ENCODE measurements around the gene HDAC4. TPM values are rescaled to one million over a fixed set of nuclear protein-coding genes. Genes with fewer than 3 reads are reported as not detected.

Gene HDAC4
- total and polyA plus RNA-seq, 10 of the 15 experiments (the other 5 are each of a cell fraction or from before 2014, with no cell fraction given) = 0.22 to 15.7 (median 4.8) TPM

GRCh38 chr2:239420082-239420481 is 19.3 kb upstream of the HDAC4 start:
- in situ Hi-C loops (cut with MboI) = no loop called here
- H3K79me2 ChIP-seq (ENCODE audit: control insufficient read depth, insufficient read depth, low read length) = no peaks in the 10 kb centered on the region
- TF ChIP-seq SIX5 (IDR thresholded peaks at IDR 0.05; ENCODE audit: low read depth, low read length, severe bottlenecking) (no peak), NR2F1 (conservative IDR thresholded peaks at IDR 0.05) (no peak), ESRRA (IDR thresholded peaks at IDR 0.05; ENCODE audit: low read length) (no peak), HSF1 (IDR thresholded peaks at IDR 0.05; ENCODE audit: low read depth, low read length) (no peak), KAT2A (conservative IDR thresholded peaks at IDR 0.05; ENCODE audit: control insufficient read depth, low read depth, low read length) (no peak), ETV6 (conservative IDR thresholded peaks at IDR 0.05 in 1 of 2, IDR thresholded peaks at IDR 0.05 in 1 of 2; ENCODE audit: borderline replicate concordance in 1 of 2, low read depth in 1 of 2) (no peak), BHLHE40 (IDR thresholded peaks at IDR 0.05; ENCODE audit: borderline replicate concordance in 1 of 2, low read depth in 2 of 2, low read length in 1 of 2) (no peak), CREM (IDR thresholded peaks at IDR 0.05; ENCODE audit: low read depth) (no peak), MXI1 (IDR thresholded peaks at IDR 0.05; ENCODE audit: low read depth, low read length) (no peak)
- TF ChIP-seq, protein P1, sequence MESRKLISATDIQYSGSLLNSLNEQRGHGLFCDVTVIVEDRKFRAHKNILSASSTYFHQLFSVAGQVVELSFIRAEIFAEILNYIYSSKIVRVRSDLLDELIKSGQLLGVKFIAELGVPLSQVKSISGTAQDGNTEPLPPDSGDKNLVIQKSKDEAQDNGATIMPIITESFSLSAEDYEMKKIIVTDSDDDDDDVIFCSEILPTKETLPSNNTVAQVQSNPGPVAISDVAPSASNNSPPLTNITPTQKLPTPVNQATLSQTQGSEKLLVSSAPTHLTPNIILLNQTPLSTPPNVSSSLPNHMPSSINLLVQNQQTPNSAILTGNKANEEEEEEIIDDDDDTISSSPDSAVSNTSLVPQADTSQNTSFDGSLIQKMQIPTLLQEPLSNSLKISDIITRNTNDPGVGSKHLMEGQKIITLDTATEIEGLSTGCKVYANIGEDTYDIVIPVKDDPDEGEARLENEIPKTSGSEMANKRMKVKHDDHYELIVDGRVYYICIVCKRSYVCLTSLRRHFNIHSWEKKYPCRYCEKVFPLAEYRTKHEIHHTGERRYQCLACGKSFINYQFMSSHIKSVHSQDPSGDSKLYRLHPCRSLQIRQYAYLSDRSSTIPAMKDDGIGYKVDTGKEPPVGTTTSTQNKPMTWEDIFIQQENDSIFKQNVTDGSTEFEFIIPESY (IDR thresholded peaks at IDR 0.05) = no peak
- TF ChIP-seq, protein P2, sequence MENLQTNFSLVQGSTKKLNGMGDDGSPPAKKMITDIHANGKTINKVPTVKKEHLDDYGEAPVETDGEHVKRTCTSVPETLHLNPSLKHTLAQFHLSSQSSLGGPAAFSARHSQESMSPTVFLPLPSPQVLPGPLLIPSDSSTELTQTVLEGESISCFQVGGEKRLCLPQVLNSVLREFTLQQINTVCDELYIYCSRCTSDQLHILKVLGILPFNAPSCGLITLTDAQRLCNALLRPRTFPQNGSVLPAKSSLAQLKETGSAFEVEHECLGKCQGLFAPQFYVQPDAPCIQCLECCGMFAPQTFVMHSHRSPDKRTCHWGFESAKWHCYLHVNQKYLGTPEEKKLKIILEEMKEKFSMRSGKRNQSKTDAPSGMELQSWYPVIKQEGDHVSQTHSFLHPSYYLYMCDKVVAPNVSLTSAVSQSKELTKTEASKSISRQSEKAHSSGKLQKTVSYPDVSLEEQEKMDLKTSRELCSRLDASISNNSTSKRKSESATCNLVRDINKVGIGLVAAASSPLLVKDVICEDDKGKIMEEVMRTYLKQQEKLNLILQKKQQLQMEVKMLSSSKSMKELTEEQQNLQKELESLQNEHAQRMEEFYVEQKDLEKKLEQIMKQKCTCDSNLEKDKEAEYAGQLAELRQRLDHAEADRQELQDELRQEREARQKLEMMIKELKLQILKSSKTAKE (IDR thresholded peaks at IDR 0.05; ENCODE audit: low read depth, poor library complexity, severe bottlenecking) = no peak
- TF ChIP-seq, protein P3, sequence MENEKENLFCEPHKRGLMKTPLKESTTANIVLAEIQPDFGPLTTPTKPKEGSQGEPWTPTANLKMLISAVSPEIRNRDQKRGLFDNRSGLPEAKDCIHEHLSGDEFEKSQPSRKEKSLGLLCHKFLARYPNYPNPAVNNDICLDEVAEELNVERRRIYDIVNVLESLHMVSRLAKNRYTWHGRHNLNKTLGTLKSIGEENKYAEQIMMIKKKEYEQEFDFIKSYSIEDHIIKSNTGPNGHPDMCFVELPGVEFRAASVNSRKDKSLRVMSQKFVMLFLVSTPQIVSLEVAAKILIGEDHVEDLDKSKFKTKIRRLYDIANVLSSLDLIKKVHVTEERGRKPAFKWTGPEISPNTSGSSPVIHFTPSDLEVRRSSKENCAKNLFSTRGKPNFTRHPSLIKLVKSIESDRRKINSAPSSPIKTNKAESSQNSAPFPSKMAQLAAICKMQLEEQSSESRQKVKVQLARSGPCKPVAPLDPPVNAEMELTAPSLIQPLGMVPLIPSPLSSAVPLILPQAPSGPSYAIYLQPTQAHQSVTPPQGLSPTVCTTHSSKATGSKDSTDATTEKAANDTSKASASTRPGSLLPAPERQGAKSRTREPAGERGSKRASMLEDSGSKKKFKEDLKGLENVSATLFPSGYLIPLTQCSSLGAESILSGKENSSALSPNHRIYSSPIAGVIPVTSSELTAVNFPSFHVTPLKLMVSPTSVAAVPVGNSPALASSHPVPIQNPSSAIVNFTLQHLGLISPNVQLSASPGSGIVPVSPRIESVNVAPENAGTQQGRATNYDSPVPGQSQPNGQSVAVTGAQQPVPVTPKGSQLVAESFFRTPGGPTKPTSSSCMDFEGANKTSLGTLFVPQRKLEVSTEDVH (IDR thresholded peaks at IDR 0.05; ENCODE audit: low read depth, partially characterized antibody) = no peak

More at GRCh38 chr2:239420082-239420481, 19.3 kb upstream of the HDAC4 start:
- FAIRE-seq (no peak), ATAC-seq (no peak), DNase-seq (ENCODE audit: low read depth, low spot score) (no peak)
- Histone ChIP-seq H3K27me3 (replicated peaks in 1 of 2; ENCODE audit: control insufficient read depth in 2 of 2, insufficient read depth in 2 of 2, low read length in 1 of 2) (peaks cover 0 to 2% of the 10 kb centered on the region in 2 experiments; a peak in 1 of 4 replicates), H3K4me3 (no peak overlapping the region), H3K4me1 (ENCODE audit: control insufficient read depth, insufficient read depth, low read length) (no peaks in the 10 kb centered on the region), H3K4me2 (ENCODE audit: control insufficient read depth, insufficient read depth) (no peak overlapping the region), H3K9me3 (replicated peaks; ENCODE audit: control insufficient read depth, insufficient read depth, low read length) (no peaks in the 10 kb centered on the region), H3K36me3 (ENCODE audit: control insufficient read depth in 2 of 2, insufficient read depth in 2 of 2, low read length in 1 of 2) (no peaks in the 10 kb centered on the region), H3K27ac (ENCODE audit: control insufficient read depth, insufficient read depth) (no peak overlapping the region), H4K20me1 (ENCODE audit: control insufficient read depth, insufficient read depth) (no peaks in the 10 kb centered on the region), H3K9ac (ENCODE audit: control insufficient read depth, insufficient read depth, low read length) (no peak overlapping the region), H2AFZ (ENCODE audit: control insufficient read depth, low read depth, low read length) (no peak overlapping the region)
- ChIA-PET RAD21 (ENCODE audit: unreplicated experiment) (no interaction called here), POLR2A (no interaction called here), CTCF (no interaction called here), SMC1A (ENCODE audit: uncharacterized antibody, unreplicated experiment) (no interaction called here)
- BruUV-seq (replicated peaks) = no TSS peak
- intact Hi-C loops (cut with micrococcal nuclease; ENCODE audit: unreplicated experiment) = no loop called here
- WGBS (ENCODE audit: insufficient coverage, insufficient replicate concordance, low lambda C conversion rate, missing lambda C conversion rate) = 56% methylated on average over 12 of the region's 12 CpGs

All from GM12878 (cell line).